Panc1 (cell line): ENCODE measurements around the gene GIMAP1. TPM values are rescaled to one million over a fixed set of nuclear protein-coding genes. Genes with fewer than 3 reads are reported as not detected.

Experiments
- ATAC-seq: fragments of 200-7000 bp; cut with Tn5 transposase; 2 replicates; pipeline ENCODE4 v1.9.1; 2020; ENCODE audit warnings: mild to moderate bottlenecking, moderate library complexity
- BruUV-seq: library from RNA; stranded (reverse); fragments of 400-500 nt; replicated peaks from 2 replicates; lab custom pipeline; 2021; lab: Mats Ljungman, UMichigan
- CTCF ChIA-PET: fragments of 300-600 bp; sonication (Branson Sonifier 250); formaldehyde crosslinking; loops from one replicate; lab custom pipeline; 2022; ENCODE audit warnings: antibody characterized with exemption; lab: Charles Lee
- POLR2A ChIA-PET: fragments of 300-600 bp; sonication (Branson Sonifier 250); formaldehyde crosslinking; loops from one replicate; lab custom pipeline; 2022; ENCODE audit warnings: antibody characterized with exemption; lab: Charles Lee
- DNase-seq: peaks from one replicate; pipeline ENCODE4 v3.0.0-alpha.2; 2010; ENCODE audit warnings: low read depth, low spot score
- H3K27ac ChIP-seq: 2 replicates; pipeline ENCODE4 v1.5.1; 2011; ENCODE audit warnings: mild to moderate bottlenecking, low read length, inconsistent platforms
- H3K27me3 ChIP-seq: fragments of 200-500 bp; sonication (Bioruptor generic); 2 replicates; pipeline ENCODE4 v1.6.0; 2014; ENCODE audit warnings: low read length, inconsistent platforms; ENCODE audit not compliant: control insufficient read depth, insufficient read depth
- H3K36me3 ChIP-seq: fragments of 200-500 bp; sonication (Bioruptor generic); 2 replicates; pipeline ENCODE4 v1.5.1; 2014; ENCODE audit warnings: inconsistent platforms, mild to moderate bottlenecking, low read length, moderate library complexity; ENCODE audit not compliant: control insufficient read depth, insufficient read depth
- H3K4me1 ChIP-seq: 2 replicates; pipeline ENCODE4 v1.5.1; 2011; ENCODE audit warnings: inconsistent platforms, mild to moderate bottlenecking, low read length, moderate library complexity; ENCODE audit not compliant: control insufficient read depth, insufficient read depth
- H3K4me3 ChIP-seq, 2 experiments: 2 replicates each; pipeline ENCODE4 v1.5.1; 2011 to 2012; ENCODE audit warnings: low read depth in 2 of 2, low read length in 2 of 2, mild to moderate bottlenecking in 2 of 2, inconsistent platforms in 1 of 2, moderate library complexity in 1 of 2
- H3K9me3 ChIP-seq: fragments of 200-500 bp; sonication (Bioruptor generic); 2 replicates; pipeline ENCODE4 v1.5.1; 2014; ENCODE audit warnings: low read depth, mild to moderate bottlenecking, inconsistent platforms, low read length, moderate library complexity; ENCODE audit not compliant: control insufficient read depth, insufficient read depth
- CTCF ChIP-seq: fragments of 450-650 bp; IDR thresholded peaks from 2 replicates; pipeline ENCODE4 v1.5.1; 2017; ENCODE audit warnings: mild to moderate bottlenecking
- POLR2AphosphoS5 ChIP-seq: IDR thresholded peaks from 2 replicates; pipeline ENCODE4 v1.6.1; 2012; ENCODE audit warnings: mild to moderate bottlenecking, low read depth, low read length, moderate library complexity
- REST ChIP-seq, 2 experiments: IDR thresholded peaks; 2 replicates each; pipeline ENCODE4 v1.6.1; 2011 to 2012; ENCODE audit warnings: low read depth in 2 of 2, control low read depth in 1 of 2, low read length in 1 of 2, mild to moderate bottlenecking in 1 of 2, moderate library complexity in 1 of 2; ENCODE audit not compliant: insufficient read depth in 1 of 2
- SIN3A ChIP-seq: IDR thresholded peaks from 2 replicates; pipeline ENCODE4 v1.6.1; 2012; ENCODE audit warnings: low read depth, mild to moderate bottlenecking, low read length, moderate library complexity, borderline replicate concordance; ENCODE audit not compliant: insufficient read depth
- TCF7L2 ChIP-seq: IDR thresholded peaks from 2 replicates; pipeline ENCODE4 v1.6.1; 2011; ENCODE audit warnings: mild to moderate bottlenecking, low read depth, low read length, inconsistent platforms
- in situ Hi-C: cut with HindIII; loops from 2 replicates; pipeline ENCODE4 v1.10.0; 2016; ENCODE audit warnings: low sequenced_read_pairs, low pct_unique_long_range_greater_than_20kb
- intact Hi-C: fragments of 100-400 bp; cut with micrococcal nuclease; formaldehyde crosslinking; loops from one replicate; pipeline ENCODE4 v1.10.0; 2022; ENCODE audit not compliant: unreplicated experiment
- total RNA-seq: library from RNA; stranded (reverse); gene quantifications from one replicate; pipeline ENCODE4 v1.2.1, GENCODE V29; 2021; ENCODE audit not compliant: unreplicated experiment

The GIMAP1 gene
- total RNA-seq, 1 experiment from 2014 or later = 0.05 TPM

GRCh38 chr7:150715738-150716137 lies 675 bp upstream of the GIMAP1 start:
- ATAC-seq = no peak

GRCh38 chr7:150716939-150717338 lies 526 bp downstream of the GIMAP1 start:
- ATAC-seq = no peak
- H3K9me3 ChIP-seq = no peaks in the 10 kb centered on the region

More at GRCh38 chr7:150715738-150716137, 675 bp upstream of the GIMAP1 start:
- Histone ChIP-seq H3K4me3 (no peak overlapping the region), H3K27ac (no peak overlapping the region), H3K9me3 (no peaks in the 10 kb centered on the region), H3K36me3 (no peaks in the 10 kb centered on the region), H3K27me3 (no peaks in the 10 kb centered on the region; the same call in 1 of the 2 replicates), H3K4me1 (no peaks in the 10 kb centered on the region)
- ChIA-PET CTCF (interaction anchor here (0.6 kb wide), 1 partner anchor 353 kb away, joined by 3 read pairs; no protein-coding TSS in a partner anchor), POLR2A (interaction anchor here (0.6 kb wide), 1 partner anchor 28 kb away, joined by 3 read pairs; no protein-coding TSS in a partner anchor)
- intact Hi-C loops (no loop called here), in situ Hi-C loops (no loop called here)
- no TSS peak for BruUV-seq
- TF ChIP-seq CTCF (no peak), TCF7L2 (no peak), POLR2AphosphoS5 (no peak), SIN3A (no peak), REST (IDR thresholded peaks at IDR 0.05; ENCODE audit: insufficient read depth in 1 of 2, low read depth in 2 of 2, low read length in 1 of 2) (no peak)
- DNase-seq = no peak

More at GRCh38 chr7:150716939-150717338, 526 bp downstream of the GIMAP1 start:
- ChIA-PET POLR2A (no interaction called here), CTCF (no interaction called here)
- H3K27me3 ChIP-seq = no peaks in the 10 kb centered on the region; the same call in 1 of the 2 replicates
- BruUV-seq = no TSS peak
- intact Hi-C loops = no loop called here
- in situ Hi-C loops = no loop called here
- H3K36me3 ChIP-seq = no peaks in the 10 kb centered on the region
- no peak for DNase-seq
- H3K27ac ChIP-seq = no peak overlapping the region
- H3K4me1 ChIP-seq = no peaks in the 10 kb centered on the region
- no peak for TF ChIP-seq POLR2AphosphoS5
- no peak for TF ChIP-seq SIN3A
- no peak for TF ChIP-seq REST (IDR thresholded peaks at IDR 0.05; ENCODE audit: insufficient read depth in 1 of 2, low read depth in 2 of 2, low read length in 1 of 2)
- no peak for TF ChIP-seq TCF7L2
- TF ChIP-seq CTCF = no peak
- H3K4me3 ChIP-seq = no peak overlapping the region
